ENCODE results near the gene BMPR1A. TPM values are rescaled to one million over a fixed set of nuclear protein-coding genes. Genes with fewer than 3 reads are reported as not detected.
"Not testable (repeated sequence)": the region's sequence is repeated elsewhere in the genome, so short reads cannot be mapped to it uniquely, and the experiment has no call there.

Gene BMPR1A
- total RNA-seq, 1 donor from 2014 or later = 9.7 TPM

GRCh38 chr10:86850481-86850880 lies 94.1 kb downstream of the BMPR1A start:
- no peaks in the 10 kb centered on the region for H3K36me3 Mint-ChIP-seq (ENCODE audit: low read depth)
- no peak for DNase-seq (ENCODE audit: low spot score)
- intact Hi-C loops (cut with micrococcal nuclease) = no loop called here
- H3K27me3 Mint-ChIP-seq (ENCODE audit: insufficient read depth) = no peaks in the 10 kb centered on the region
- H3K4me3 Mint-ChIP-seq = no peak overlapping the region
- H3K9me3 Mint-ChIP-seq = no peaks in the 10 kb centered on the region
- H3K4me1 Mint-ChIP-seq (ENCODE audit: low read depth) = no peaks in the 10 kb centered on the region
- H3K27ac Mint-ChIP-seq = no peak overlapping the region

GRCh38 chr10:86851328-86852207 lies 95.1 kb downstream of the BMPR1A start:
- DNase-seq (ENCODE audit: low spot score) = no peak
- no peaks in the 10 kb centered on the region for H3K36me3 Mint-ChIP-seq (ENCODE audit: low read depth)
- no peaks in the 10 kb centered on the region for H3K4me1 Mint-ChIP-seq (ENCODE audit: low read depth)
- H3K4me3 Mint-ChIP-seq = no peak overlapping the region
- no peak overlapping the region for H3K27ac Mint-ChIP-seq
- no peaks in the 10 kb centered on the region for H3K9me3 Mint-ChIP-seq
- intact Hi-C loops (cut with micrococcal nuclease) = no loop called here
- H3K27me3 Mint-ChIP-seq (ENCODE audit: insufficient read depth) = no peaks in the 10 kb centered on the region

DNA sequence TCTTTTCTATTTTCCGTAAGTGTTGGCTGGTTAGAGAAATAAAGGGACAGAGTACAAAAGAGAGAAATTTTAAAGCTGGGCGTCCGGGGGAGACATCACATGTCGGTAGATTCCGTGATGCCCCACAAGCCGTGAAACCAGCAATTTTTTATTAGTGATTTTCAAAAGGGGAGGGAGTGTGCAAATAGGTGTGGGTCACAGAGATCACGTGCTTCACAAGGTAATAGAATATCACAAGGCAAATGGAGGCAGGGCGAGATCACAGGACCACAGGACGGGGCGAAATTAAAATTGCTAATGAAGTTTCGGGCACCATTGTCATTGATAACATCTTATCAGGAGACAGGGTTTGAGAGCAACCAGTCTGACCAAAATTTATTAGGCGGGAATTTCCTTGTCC lies 97.2 kb downstream of the BMPR1A start:
- H3K36me3 Mint-ChIP-seq (ENCODE audit: low read depth); H3K9me3 Mint-ChIP-seq; H3K27me3 Mint-ChIP-seq (ENCODE audit: insufficient read depth); H3K4me1 Mint-ChIP-seq (ENCODE audit: low read depth); DNase-seq (ENCODE audit: low spot score); intact Hi-C loops (cut with micrococcal nuclease); H3K27ac Mint-ChIP-seq; H3K4me3 Mint-ChIP-seq: not testable (repeated sequence)

GRCh38 chr10:86855513-86855912 lies 99.1 kb downstream of the BMPR1A start:
- H3K27ac Mint-ChIP-seq = no peak overlapping the region
- H3K4me1 Mint-ChIP-seq (ENCODE audit: low read depth) = no peaks in the 10 kb centered on the region
- H3K27me3 Mint-ChIP-seq (ENCODE audit: insufficient read depth) = no peaks in the 10 kb centered on the region
- no peaks in the 10 kb centered on the region for H3K36me3 Mint-ChIP-seq (ENCODE audit: low read depth)
- H3K9me3 Mint-ChIP-seq = no peaks in the 10 kb centered on the region
- no peak overlapping the region for H3K4me3 Mint-ChIP-seq
- intact Hi-C loops (cut with micrococcal nuclease) = no loop called here
- DNase-seq (ENCODE audit: low spot score) = no peak

- Mint-ChIP-seq H3K27me3 (ENCODE audit: insufficient read depth) (no peaks in the 10 kb centered on the region), H3K4me3 (no peak overlapping the region), H3K27ac (no peak overlapping the region), H3K4me1 (ENCODE audit: low read depth) (no peaks in the 10 kb centered on the region), H3K9me3 (no peaks in the 10 kb centered on the region), H3K36me3 (ENCODE audit: low read depth) (no peaks in the 10 kb centered on the region)
- no peak for DNase-seq (ENCODE audit: low spot score)
- intact Hi-C loops (cut with micrococcal nuclease) = no loop called here
Measured at GRCh38 chr10:86856156-86856555, 99.7 kb downstream of the BMPR1A start.

DNA sequence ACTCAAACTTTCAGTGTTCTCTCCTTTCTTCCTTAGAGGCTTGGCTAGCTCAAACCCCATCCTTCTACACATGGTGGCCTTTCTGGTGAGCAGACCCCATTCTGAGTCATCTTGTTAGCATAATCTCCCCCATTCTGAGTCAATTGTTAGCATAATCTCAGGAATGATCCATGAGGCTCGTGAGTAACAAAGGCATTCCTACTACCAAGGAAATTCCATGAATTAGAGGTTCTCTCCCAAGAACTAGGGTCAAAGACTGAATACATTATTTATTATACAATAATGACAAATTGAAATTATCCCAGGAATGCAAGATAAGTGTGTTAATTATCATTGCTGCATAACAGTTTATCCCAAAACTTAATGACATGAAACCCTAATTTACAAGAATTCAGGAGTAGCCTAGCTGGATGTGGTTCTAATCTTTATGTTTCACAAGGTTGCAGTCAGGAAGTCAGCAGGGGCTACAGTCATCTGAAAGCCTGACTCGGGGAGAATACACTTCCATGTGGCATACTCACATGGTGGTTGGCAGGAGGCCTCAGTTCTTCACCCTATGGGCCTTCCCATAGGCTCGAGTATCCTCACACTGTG lies 100.8 kb downstream of the BMPR1A start:
- DNase-seq (ENCODE audit: low spot score) = no peak
- Mint-ChIP-seq H3K27me3 (ENCODE audit: insufficient read depth) (no peaks in the 10 kb centered on the region), H3K4me3 (no peak overlapping the region), H3K27ac (no peak overlapping the region), H3K36me3 (ENCODE audit: low read depth) (no peaks in the 10 kb centered on the region), H3K9me3 (no peaks in the 10 kb centered on the region), H3K4me1 (ENCODE audit: low read depth) (no peaks in the 10 kb centered on the region)
- intact Hi-C loops (cut with micrococcal nuclease) = no loop called here

DNA sequence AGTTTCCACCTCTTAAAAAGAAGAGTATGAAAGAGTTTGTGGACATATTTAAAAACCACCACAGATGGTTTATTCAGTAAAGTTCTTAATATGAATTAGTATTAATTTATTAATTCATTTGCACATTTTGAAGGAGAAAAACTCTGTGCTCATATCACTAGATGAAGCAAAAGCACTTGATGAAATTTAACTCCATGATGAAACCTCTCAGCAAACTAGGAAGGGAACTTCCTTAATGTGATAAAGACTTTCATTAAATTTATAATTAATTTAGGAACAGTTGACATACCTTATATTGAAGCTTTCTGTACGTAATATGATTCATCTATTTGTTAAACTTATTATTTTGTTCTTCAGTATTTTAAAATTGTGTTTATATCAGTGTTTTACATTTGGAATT lies 101.6 kb downstream of the BMPR1A start:
- intact Hi-C loops (cut with micrococcal nuclease) = no loop called here
- Mint-ChIP-seq H3K4me3 (no peak overlapping the region), H3K36me3 (ENCODE audit: low read depth) (no peaks in the 10 kb centered on the region), H3K27ac (no peak overlapping the region), H3K27me3 (ENCODE audit: insufficient read depth) (no peaks in the 10 kb centered on the region), H3K4me1 (ENCODE audit: low read depth) (no peaks in the 10 kb centered on the region), H3K9me3 (no peaks in the 10 kb centered on the region)
- no peak for DNase-seq (ENCODE audit: low spot score)

- no peak overlapping the region for H3K27ac Mint-ChIP-seq
Measured at GRCh38 chr10:86861351-86861750, 104.9 kb downstream of the BMPR1A start.

DNA sequence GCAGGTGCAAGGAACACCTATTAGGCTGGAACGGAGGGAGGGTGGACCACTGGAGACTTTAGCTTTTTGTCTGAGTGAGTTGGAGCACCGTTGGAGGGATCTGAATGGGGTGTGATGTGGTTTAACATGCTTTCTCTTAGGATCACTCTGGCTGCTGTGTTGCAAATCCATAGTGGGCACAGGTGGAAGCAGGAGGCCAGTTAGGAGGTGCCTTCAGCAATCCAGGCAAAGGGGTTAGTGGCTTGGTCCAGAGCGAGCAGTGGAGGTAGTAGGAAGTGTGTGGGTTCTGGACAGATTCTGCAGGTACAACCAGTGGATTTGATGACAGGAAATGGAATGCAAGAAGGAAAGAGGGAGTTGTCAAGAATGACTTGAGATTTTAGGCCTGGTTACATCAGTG lies 106.0 kb downstream of the BMPR1A start:
- no peaks in the 10 kb centered on the region for H3K4me1 Mint-ChIP-seq (ENCODE audit: low read depth)
- no peaks in the 10 kb centered on the region for H3K36me3 Mint-ChIP-seq (ENCODE audit: low read depth)
- H3K4me3 Mint-ChIP-seq = no peak overlapping the region
- no peak overlapping the region for H3K27ac Mint-ChIP-seq
- no peaks in the 10 kb centered on the region for H3K27me3 Mint-ChIP-seq (ENCODE audit: insufficient read depth)
- no peak for DNase-seq (ENCODE audit: low spot score)
- intact Hi-C loops (cut with micrococcal nuclease) = no loop called here
- H3K9me3 Mint-ChIP-seq = no peaks in the 10 kb centered on the region

More at GRCh38 chr10:86861351-86861750, 104.9 kb downstream of the BMPR1A start:
- intact Hi-C loops (cut with micrococcal nuclease) = no loop called here
- no peaks in the 10 kb centered on the region for H3K27me3 Mint-ChIP-seq (ENCODE audit: insufficient read depth)
- H3K9me3 Mint-ChIP-seq = no peaks in the 10 kb centered on the region
- DNase-seq (ENCODE audit: low spot score) = no peak
- H3K4me3 Mint-ChIP-seq = no peak overlapping the region
- no peaks in the 10 kb centered on the region for H3K36me3 Mint-ChIP-seq (ENCODE audit: low read depth)
- H3K4me1 Mint-ChIP-seq (ENCODE audit: low read depth) = no peaks in the 10 kb centered on the region

- Mint-ChIP-seq H3K27me3 (ENCODE audit: insufficient read depth) (no peaks in the 10 kb centered on the region), H3K9me3 (no peaks in the 10 kb centered on the region), H3K27ac (no peak overlapping the region), H3K4me1 (ENCODE audit: low read depth) (no peaks in the 10 kb centered on the region), H3K36me3 (ENCODE audit: low read depth) (no peaks in the 10 kb centered on the region), H3K4me3 (no peak overlapping the region)
- intact Hi-C loops (cut with micrococcal nuclease) = no loop called here
- DNase-seq (ENCODE audit: low spot score) = no peak
Measured at GRCh38 chr10:86862786-86863483, 106.5 kb downstream of the BMPR1A start.

DNA sequence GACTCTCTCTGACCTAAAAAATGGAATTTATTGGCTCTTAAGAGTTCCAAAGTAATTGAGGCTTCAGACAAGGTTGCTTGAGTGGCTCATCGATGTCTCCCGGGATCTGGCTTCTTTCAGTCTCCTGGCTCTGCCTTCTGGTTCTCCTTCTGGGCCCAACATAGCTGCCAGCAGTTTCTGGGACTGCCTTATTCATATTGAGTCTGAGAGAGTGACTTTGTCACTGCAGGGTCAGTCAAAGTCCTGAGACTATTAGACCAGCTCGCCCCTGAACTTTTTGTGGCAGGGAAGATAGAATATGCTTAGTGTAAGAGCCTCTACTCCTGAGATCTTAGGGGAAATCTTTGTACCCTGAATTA lies 107.0 kb downstream of the BMPR1A start:
- no peaks in the 10 kb centered on the region for H3K36me3 Mint-ChIP-seq (ENCODE audit: low read depth)
- H3K27me3 Mint-ChIP-seq (ENCODE audit: insufficient read depth) = no peaks in the 10 kb centered on the region
- no peak overlapping the region for H3K27ac Mint-ChIP-seq
- H3K4me3 Mint-ChIP-seq = no peak overlapping the region
- no peaks in the 10 kb centered on the region for H3K9me3 Mint-ChIP-seq
- intact Hi-C loops (cut with micrococcal nuclease) = no loop called here
- no peaks in the 10 kb centered on the region for H3K4me1 Mint-ChIP-seq (ENCODE audit: low read depth)
- DNase-seq (ENCODE audit: low spot score) = no peak

- H3K4me1 Mint-ChIP-seq (ENCODE audit: low read depth); H3K4me3 Mint-ChIP-seq; H3K9me3 Mint-ChIP-seq; H3K27ac Mint-ChIP-seq; H3K36me3 Mint-ChIP-seq (ENCODE audit: low read depth); DNase-seq (ENCODE audit: low spot score); H3K27me3 Mint-ChIP-seq (ENCODE audit: insufficient read depth); intact Hi-C loops (cut with micrococcal nuclease): not testable (repeated sequence)
Measured at GRCh38 chr10:86865011-86865811, 108.8 kb downstream of the BMPR1A start.

- Mint-ChIP-seq H3K27ac (no peak overlapping the region), H3K4me1 (ENCODE audit: low read depth) (no peaks in the 10 kb centered on the region), H3K36me3 (ENCODE audit: low read depth) (no peaks in the 10 kb centered on the region), H3K27me3 (ENCODE audit: insufficient read depth) (peaks cover 3% of the 10 kb centered on the region), H3K4me3 (no peak overlapping the region), H3K9me3 (no peaks in the 10 kb centered on the region)
- DNase-seq (ENCODE audit: low spot score) = no peak
- intact Hi-C loops (cut with micrococcal nuclease) = no loop called here
Measured at GRCh38 chr10:86867149-86867548, 110.7 kb downstream of the BMPR1A start.

Measured in activated T-helper 1 cell treated with anti-CD3 and anti-CD28 coated beads, Interleukin-12 subunit alpha, Interleukin-12 subunit beta, Interleukin-2, Interleukin-4 antibody, amounts not matched to agents 30 ng/mL and 10 ng/mL and 1 ng/mL, durations not matched to agents 14 hours and 24 hours and 36 hours (primary cell).